T-helper 2 cell treated with Interferon-gamma antibody and Interleukin-4, amounts not matched to agents 5 μg/mL and 100 μg/mL, for 36 hours (primary cell): ENCODE data around the gene ZNF70.

Experiments
- DNase-seq: peaks from one replicate; pipeline ENCODE4 v3.0.0; 2021; ENCODE audit warnings: low spot score
- H3K27ac Mint-ChIP-seq: one replicate; pipeline ENCODE4 v1.8.0; 2021; ENCODE audit warnings: mild to moderate bottlenecking, mixed read lengths
- H3K27me3 Mint-ChIP-seq: one replicate; pipeline ENCODE4 v1.8.0; 2021; ENCODE audit warnings: low read depth, mixed read lengths
- H3K36me3 Mint-ChIP-seq: one replicate; pipeline ENCODE4 v1.8.0; 2021; ENCODE audit warnings: low read depth, mixed read lengths
- H3K4me1 Mint-ChIP-seq: one replicate; pipeline ENCODE4 v1.8.0; 2021; ENCODE audit warnings: low read depth, mixed read lengths
- H3K4me3 Mint-ChIP-seq: one replicate; pipeline ENCODE4 v1.8.0; 2022; ENCODE audit warnings: mild to moderate bottlenecking, moderate library complexity, mixed read lengths
- H3K9me3 Mint-ChIP-seq: one replicate; pipeline ENCODE4 v1.8.0; 2021; ENCODE audit warnings: mixed read lengths

ZNF70 gene

GRCh38 chr22:23783265-23784150 is 32.6 kb upstream of the ZNF70 start:
- Mint-ChIP-seq H3K4me1 (peaks cover 20% of the 10 kb centered on the region), H3K27ac (no peak overlapping the region), H3K4me3 (no peak overlapping the region), H3K27me3 (no peaks in the 10 kb centered on the region), H3K9me3 (no peaks in the 10 kb centered on the region), H3K36me3 (no peaks in the 10 kb centered on the region)
- DNase-seq, result no peak

- Mint-ChIP-seq H3K4me3 (no peak overlapping the region), H3K4me1 (peaks cover 15% of the 10 kb centered on the region), H3K9me3 (no peaks in the 10 kb centered on the region), H3K27ac (no peak overlapping the region), H3K36me3 (no peaks in the 10 kb centered on the region), H3K27me3 (no peaks in the 10 kb centered on the region)
- no peak for DNase-seq
These were observed 31.8 kb upstream of the ZNF70 start for GRCh38 chr22:23782703-23783102.

GRCh38 chr22:23782252-23782651 is 31.3 kb upstream of the ZNF70 start:
- no peak overlapping the region for H3K27ac Mint-ChIP-seq

GRCh38 chr22:23781511-23782183 is 30.7 kb upstream of the ZNF70 start:
- Mint-ChIP-seq H3K27me3 (no peaks in the 10 kb centered on the region), H3K4me1 (peaks cover 12% of the 10 kb centered on the region), H3K9me3 (no peaks in the 10 kb centered on the region), H3K4me3 (no peak overlapping the region), H3K27ac (no peak overlapping the region), H3K36me3 (no peaks in the 10 kb centered on the region)
- DNase-seq, result no peak

More at GRCh38 chr22:23782252-23782651, 31.3 kb upstream of the ZNF70 start:
- Mint-ChIP-seq H3K4me3 (no peak overlapping the region), H3K9me3 (no peaks in the 10 kb centered on the region), H3K27me3 (no peaks in the 10 kb centered on the region), H3K36me3 (no peaks in the 10 kb centered on the region), H3K4me1 (peaks cover 12% of the 10 kb centered on the region)
- DNase-seq, result no peak

DNA sequence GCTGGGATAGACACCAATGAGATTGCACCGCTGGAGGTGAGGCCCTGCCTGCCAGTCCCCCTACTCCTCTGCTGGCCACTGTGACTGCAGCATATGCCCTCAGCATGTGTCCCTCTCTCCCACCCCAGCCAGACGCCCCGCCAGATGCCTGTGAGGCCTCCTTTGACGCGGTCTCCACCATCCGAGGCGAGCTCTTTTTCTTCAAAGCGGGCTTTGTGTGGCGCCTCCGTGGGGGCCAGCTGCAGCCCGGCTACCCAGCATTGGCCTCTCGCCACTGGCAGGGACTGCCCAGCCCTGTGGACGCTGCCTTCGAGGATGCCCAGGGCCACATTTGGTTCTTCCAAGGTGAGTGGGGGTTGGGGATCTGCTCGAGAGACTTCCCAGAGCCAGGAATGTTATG is 30.2 kb upstream of the ZNF70 start:
- no peak overlapping the region for H3K4me3 Mint-ChIP-seq
- H3K9me3 Mint-ChIP-seq, result no peaks in the 10 kb centered on the region
- peaks cover 6% of the 10 kb centered on the region for H3K4me1 Mint-ChIP-seq
- no peaks in the 10 kb centered on the region for H3K27me3 Mint-ChIP-seq
- DNase-seq, result no peak
- no peak overlapping the region for H3K27ac Mint-ChIP-seq
- H3K36me3 Mint-ChIP-seq, result no peaks in the 10 kb centered on the region

- H3K4me1 Mint-ChIP-seq, result peaks cover 6% of the 10 kb centered on the region
- no peak overlapping the region for H3K4me3 Mint-ChIP-seq
- no peak for DNase-seq
- no peaks in the 10 kb centered on the region for H3K27me3 Mint-ChIP-seq
- H3K27ac Mint-ChIP-seq, result no peak overlapping the region
- no peaks in the 10 kb centered on the region for H3K36me3 Mint-ChIP-seq
- H3K9me3 Mint-ChIP-seq, result no peaks in the 10 kb centered on the region
These were observed 29.3 kb upstream of the ZNF70 start for GRCh38 chr22:23780146-23780748.

- no peak overlapping the region for H3K27ac Mint-ChIP-seq
- H3K36me3 Mint-ChIP-seq, result no peaks in the 10 kb centered on the region
These were observed 28.8 kb upstream of the ZNF70 start for GRCh38 chr22:23779731-23780130.

DNA sequence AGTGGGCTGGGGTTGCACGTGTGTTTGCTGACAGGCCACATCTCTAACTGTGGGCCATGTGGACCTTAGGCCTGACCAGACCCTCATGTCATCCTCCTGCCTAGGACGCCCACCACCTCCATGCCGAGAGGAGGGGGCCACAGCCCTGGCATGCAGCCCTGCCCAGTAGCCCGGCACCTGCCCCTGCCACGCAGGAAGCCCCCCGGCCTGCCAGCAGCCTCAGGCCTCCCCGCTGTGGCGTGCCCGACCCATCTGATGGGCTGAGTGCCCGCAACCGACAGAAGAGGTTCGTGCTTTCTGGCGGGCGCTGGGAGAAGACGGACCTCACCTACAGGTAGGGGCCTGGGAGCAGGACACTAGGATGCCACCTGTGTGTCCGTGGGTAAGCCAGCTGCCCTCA is 28.2 kb upstream of the ZNF70 start:
- Mint-ChIP-seq H3K27ac (no peak overlapping the region), H3K4me3 (no peak overlapping the region), H3K36me3 (no peaks in the 10 kb centered on the region), H3K27me3 (peaks cover 5% of the 10 kb centered on the region), H3K9me3 (no peaks in the 10 kb centered on the region), H3K4me1 (peaks cover under 1% of the 10 kb centered on the region)
- DNase-seq, result no peak

More at GRCh38 chr22:23779731-23780130, 28.8 kb upstream of the ZNF70 start:
- Mint-ChIP-seq H3K4me1 (peaks cover 6% of the 10 kb centered on the region), H3K9me3 (no peaks in the 10 kb centered on the region), H3K27me3 (peaks cover 2% of the 10 kb centered on the region), H3K4me3 (no peak overlapping the region)
- DNase-seq, result no peak

GRCh38 chr22:23778577-23778900 is 27.6 kb upstream of the ZNF70 start:
- H3K27ac Mint-ChIP-seq, result no peak overlapping the region
- H3K36me3 Mint-ChIP-seq, result no peaks in the 10 kb centered on the region
- no peak for DNase-seq
- H3K4me3 Mint-ChIP-seq, result no peak overlapping the region
- no peaks in the 10 kb centered on the region for H3K4me1 Mint-ChIP-seq
- H3K9me3 Mint-ChIP-seq, result no peaks in the 10 kb centered on the region
- peaks cover 6% of the 10 kb centered on the region for H3K27me3 Mint-ChIP-seq

GRCh38 chr22:23777776-23778576 is 27.1 kb upstream of the ZNF70 start:
- Mint-ChIP-seq H3K27me3 (peaks cover 11% of the 10 kb centered on the region), H3K4me3 (no peak overlapping the region), H3K9me3 (no peaks in the 10 kb centered on the region), H3K36me3 (no peaks in the 10 kb centered on the region), H3K4me1 (no peaks in the 10 kb centered on the region), H3K27ac (no peak overlapping the region)
- no peak for DNase-seq

DNA sequence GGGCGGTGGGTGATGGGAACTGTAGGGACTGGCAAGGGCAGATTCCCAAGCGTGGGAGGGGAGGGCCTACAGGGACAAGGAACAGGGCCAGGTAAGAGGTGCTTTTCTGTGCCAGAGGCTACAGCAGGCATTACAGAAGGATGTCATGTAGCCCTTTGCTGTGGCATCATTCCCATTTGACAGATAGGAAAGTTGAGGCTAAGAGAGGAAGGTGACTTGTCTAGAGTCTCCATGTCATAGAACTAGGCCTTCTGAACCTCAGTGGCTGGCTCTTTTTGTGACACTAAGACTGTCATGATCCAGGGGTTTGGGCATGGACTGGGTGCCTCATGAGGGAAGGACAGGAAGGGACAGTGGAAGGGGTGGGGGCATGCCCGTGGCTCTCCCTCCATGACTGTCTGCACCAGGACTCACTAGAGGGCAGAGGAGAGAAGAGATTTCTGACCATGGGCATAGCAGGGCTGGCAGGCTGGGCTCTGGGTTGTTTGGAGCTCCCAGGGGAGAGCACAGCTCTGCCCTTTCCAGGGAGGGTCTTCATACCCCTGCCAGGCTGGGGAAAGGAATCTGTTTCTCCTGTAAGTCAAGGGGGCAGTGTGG is 25.0 kb upstream of the ZNF70 start:
- peaks cover 5% of the 10 kb centered on the region for H3K4me1 Mint-ChIP-seq
- no peak for DNase-seq
- no peak overlapping the region for H3K27ac Mint-ChIP-seq
- no peak overlapping the region for H3K4me3 Mint-ChIP-seq
- H3K36me3 Mint-ChIP-seq, result no peaks in the 10 kb centered on the region
- H3K27me3 Mint-ChIP-seq, result peaks cover 13% of the 10 kb centered on the region
- H3K9me3 Mint-ChIP-seq, result no peaks in the 10 kb centered on the region

DNA sequence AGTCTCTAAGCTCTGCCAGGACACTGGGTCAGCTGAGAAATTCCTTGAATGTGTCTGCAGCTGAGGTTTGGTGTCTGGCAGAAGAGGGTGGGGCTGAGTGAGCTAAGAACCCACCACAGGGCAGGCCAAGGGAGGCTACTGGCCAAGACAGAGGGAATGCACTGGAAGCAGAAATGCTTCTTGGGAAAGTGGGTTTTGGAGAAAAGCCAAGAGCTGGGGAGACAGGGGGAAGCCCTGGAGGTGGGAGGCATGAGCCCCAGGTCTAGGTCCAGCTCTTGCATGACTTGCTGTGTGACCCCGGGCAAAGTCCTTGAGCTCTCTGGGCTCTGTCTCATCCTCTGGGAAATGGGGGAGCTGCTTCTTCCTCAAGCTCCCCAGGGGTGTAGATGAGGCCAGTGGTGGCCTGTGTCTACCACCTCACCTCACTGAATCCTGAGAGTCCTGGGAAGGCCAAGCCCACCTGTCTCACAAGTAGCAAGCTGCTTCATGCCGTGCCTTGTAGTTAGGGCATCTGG is 24.1 kb upstream of the ZNF70 start:
- Mint-ChIP-seq H3K27me3 (peaks cover 13% of the 10 kb centered on the region), H3K36me3 (no peaks in the 10 kb centered on the region), H3K27ac (no peak overlapping the region), H3K9me3 (no peaks in the 10 kb centered on the region), H3K4me3 (no peak overlapping the region), H3K4me1 (peaks cover 6% of the 10 kb centered on the region)
- DNase-seq, result no peak

DNA sequence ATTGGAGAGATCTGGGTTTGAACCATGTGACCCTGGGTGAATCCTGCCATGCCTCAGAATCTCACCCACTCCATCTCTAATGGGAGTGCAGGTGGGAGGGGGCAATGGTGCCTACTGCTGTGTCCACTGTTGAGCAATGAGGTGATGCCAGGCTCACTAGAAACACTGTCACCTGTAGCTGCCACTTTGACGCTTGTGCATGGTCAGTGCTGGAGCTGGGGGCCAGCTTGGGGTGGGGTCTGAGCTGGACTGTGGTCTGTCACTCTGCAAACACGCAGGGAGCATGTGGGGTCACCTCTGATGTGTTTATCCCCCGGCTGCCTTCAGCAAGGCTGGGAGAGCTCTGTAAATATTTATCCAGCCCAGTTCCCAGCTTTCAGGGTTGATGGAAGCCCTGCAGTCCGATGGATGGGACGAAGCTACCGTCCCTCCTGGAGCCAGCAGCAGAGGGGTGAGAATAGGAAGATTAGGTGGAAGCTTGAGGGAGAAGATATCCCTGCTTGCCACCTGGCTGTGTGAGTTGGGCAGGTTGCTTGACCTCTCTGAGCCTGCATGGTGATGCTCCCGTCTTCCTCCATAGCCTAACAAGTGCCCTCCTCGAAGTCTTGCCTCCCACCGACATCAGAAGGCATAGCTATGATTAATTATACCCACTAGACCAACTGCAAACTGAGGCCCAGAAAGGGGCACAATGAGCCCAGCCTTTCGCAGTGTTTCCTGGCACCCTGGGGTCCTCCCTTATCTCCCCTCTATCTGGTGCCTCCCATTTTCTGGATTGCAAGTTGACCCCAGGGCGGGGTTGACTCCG is 23.4 kb upstream of the ZNF70 start:
- Mint-ChIP-seq H3K4me3 (no peak overlapping the region), H3K9me3 (no peaks in the 10 kb centered on the region), H3K27ac (no peak overlapping the region), H3K4me1 (peaks cover 6% of the 10 kb centered on the region), H3K27me3 (peaks cover 13% of the 10 kb centered on the region), H3K36me3 (no peaks in the 10 kb centered on the region)
- no peak for DNase-seq
